GM19468 (cell line): ENCODE results near the gene RAP1GDS1.
"Not testable (repeated sequence)": the region's sequence is repeated elsewhere in the genome, so short reads cannot be mapped to it uniquely, and the experiment has no call there.

Experiments used
- ATAC-seq: cut with Tn5 transposase; IDR thresholded peaks from one replicate; pipeline ENCODE4 v1.9.1; 2021; ENCODE audit warnings: mild to moderate bottlenecking, moderate library complexity, moderate number of reproducible peaks; ENCODE audit not compliant: unreplicated experiment; ENCODE audit errors: extremely low read depth

Gene RAP1GDS1

DNA sequence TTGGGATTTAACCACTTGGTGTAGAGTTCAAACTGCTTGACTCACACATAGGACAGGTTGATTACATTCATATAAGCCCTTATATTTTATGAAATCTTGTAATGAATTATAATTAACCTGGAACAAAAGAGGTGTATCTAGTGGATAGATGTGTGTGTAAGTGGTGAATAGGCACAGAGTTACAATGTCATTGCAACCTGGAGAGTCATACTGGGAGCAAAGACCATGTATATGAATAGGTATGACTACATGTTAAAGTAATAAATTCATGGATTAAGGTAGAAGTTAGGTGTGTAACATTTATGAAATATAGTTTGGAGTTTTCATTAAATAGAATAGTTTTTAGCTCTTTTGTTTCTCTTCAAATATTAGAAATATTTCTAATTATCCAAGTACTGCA is 26.1 kb downstream of the RAP1GDS1 start:
- ATAC-seq, result no peak

DNA sequence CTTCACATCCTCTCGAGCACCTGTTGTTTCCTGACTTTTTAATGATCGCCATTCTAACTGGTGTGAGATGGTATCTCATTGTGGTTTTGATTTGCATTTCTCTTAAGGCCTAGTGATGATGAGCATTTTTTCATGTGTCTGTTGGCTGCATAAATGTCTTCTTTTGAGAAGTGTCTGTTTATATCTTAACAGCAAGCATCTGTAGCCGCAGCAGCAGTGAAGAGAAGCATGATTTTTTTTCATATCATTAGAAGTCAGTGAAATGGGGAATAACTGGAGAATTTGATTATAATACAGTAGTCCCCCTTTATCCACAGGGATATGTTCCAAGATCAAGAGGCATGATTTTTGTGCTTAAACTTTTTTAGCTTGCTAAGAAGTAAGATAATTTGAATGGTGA is 27.5 kb downstream of the RAP1GDS1 start:
- ATAC-seq, result not testable (repeated sequence)

DNA sequence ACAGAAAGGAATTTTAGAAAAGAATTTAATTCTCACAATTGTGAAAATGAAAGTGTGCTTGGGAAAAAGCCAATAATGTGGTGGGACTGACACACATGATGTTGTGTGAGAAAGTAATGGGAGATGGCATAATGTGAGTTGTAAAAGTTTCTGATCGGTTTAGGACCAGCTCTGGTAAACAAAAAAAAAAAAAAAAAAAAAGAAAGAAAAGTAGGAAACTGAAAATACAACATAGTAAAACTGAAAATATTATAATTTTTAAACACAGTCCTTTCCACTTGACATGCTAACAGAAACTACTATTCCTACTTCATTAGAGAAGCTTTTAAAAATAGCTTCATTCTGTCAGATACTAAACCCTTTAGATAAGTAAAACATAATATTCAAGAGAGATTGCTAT is 28.2 kb downstream of the RAP1GDS1 start:
- ATAC-seq, result no peak

DNA sequence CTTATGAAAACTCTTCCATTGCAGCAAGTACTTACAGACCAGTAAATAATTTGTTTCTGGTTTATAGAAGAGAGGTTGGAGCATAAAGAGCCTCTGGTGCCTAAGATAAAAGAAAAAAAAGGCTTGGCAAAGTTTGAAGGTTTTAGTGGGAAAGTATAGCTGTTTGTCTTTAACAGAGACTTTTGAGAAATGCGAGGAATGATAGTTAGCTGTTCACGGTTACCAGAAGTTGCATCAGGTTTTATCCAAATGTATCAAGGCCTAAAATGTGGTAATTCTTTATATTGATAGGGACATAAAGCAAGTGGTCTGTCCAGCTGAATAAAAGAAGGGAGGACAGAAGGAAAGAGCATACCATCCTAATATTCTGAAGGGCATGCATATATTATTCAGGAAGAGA is 29.3 kb downstream of the RAP1GDS1 start:
- ATAC-seq, result no peak

DNA sequence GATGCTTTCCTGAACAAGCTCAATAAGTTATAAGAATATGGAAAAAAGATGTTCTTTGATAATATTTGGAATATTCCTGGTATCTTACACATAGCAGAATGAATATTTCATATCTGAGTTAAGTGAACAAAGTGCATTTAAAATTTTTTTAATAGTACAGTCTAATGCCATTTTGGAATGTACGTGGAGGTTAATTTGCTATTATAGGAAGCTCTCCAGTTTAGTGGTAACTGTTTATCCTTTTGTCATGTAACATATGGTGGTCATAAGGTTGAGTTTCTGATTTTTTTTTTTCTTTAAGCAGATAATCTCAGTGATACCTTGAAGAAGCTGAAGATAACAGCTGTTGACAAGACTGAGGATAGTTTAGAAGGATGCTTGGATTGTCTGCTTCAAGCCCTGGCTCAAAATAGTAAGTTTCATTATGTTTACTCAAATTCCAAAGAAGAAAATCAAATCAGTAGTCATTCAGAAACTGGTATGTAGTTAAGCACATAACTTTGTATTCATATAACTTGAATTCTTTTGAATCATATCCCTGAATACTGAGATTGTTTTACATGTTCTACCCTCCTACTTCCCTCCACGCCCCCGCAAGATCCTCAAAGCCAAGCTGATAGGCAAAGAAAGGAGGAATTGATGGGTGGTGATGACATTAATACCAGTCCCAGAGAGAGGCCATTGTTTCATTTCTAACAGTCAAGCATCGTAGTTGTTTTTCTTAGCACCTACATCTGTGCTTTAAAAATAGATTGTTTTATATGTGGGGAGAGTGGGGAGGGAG is 32.1 kb downstream of the RAP1GDS1 start:
- no peak for ATAC-seq

DNA sequence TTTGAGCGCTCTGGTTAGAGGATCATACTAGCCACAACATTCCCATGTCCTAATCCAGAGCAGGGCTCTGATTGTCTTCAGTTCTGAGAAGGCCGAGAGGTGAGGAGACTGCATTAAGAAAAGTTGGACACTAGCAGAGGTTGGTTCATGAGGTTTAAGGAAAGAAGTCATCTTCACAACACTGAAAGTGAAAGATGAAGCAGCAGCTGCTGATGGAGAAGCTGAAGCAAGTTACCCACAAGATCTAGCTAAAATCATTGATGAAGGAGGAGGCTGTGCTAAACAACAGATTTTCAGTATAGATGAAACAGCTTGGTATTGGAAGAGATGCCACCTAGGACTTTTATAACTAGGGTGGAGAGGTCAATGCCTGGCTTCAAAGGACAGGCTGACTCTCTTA is 36.8 kb downstream of the RAP1GDS1 start:
- no peak for ATAC-seq

DNA sequence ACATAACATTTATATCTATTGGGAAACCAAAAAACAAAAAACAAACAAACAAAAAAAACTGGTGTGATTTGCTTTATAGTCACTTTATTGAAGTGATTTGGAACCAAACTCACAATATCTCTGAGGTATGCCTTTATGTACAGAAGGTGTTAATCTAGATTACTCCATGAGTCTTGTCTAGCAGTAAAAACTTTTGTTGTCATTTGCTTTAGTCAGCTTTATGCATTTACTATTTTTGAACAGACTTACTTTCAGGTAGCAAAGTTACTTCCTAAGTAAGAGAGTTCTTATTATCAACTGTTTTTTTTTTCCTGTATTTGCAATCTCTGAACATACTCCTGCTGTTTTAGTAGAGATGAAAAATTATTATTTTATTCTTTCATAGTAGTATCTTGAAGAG is 39.5 kb downstream of the RAP1GDS1 start:
- no peak for ATAC-seq

DNA sequence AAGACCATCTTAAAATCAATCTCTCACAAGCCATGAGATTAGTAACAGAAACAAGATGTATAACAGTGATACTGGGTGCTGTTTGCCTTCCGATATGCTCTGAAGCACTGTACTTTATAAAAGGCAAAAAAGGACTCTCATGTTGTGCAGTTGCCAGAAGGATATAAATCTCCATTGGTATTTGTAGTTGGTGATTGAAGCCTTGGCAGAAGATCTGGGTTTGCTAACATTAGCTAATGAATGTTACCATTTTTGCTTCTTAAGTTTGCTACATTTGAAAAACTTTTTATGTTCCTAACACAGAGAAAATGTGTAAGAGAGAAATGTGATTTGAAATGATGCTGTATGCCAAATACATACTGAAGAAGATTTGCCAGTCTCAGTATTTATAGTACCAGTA is 44.4 kb downstream of the RAP1GDS1 start:
- ATAC-seq, result no peak

DNA sequence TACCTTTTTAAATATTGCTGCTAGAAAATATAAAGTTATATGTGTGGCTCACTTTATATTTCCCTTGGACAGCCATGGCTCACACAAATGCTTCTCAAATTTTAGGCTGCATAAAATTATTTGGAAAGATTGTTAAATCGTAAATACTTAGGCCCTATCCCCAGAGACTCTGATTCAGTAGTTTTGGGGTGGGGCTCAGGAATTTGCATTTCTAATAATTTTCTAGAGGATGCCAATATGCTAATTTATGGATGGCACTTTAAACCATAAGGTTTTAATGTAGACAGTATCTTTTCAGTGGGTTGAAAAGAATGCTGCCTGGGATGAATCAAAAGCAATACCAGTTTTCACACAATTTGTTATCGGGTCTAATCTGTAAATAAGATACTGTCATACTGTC is 49.7 kb downstream of the RAP1GDS1 start:
- ATAC-seq, result no peak

DNA sequence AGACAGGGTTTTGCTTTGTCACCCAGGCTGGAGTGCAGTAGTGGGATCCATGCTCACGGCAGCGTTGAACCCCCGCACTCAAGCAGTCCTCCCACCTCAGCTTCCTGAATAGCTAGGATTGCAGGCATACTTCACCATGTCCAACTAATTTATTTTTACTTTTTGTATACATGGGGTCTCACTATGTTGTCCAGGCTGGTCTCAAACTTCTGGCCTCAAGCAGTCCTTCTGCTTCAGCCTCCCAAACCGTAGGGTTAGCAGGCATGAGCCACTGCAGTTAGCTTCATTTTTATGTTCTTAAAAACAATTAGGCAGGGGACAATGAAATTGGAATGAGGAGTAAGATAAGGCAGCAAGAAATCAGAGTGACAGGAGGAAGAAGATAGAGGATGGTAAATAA is 50.5 kb downstream of the RAP1GDS1 start:
- ATAC-seq, result no peak

DNA sequence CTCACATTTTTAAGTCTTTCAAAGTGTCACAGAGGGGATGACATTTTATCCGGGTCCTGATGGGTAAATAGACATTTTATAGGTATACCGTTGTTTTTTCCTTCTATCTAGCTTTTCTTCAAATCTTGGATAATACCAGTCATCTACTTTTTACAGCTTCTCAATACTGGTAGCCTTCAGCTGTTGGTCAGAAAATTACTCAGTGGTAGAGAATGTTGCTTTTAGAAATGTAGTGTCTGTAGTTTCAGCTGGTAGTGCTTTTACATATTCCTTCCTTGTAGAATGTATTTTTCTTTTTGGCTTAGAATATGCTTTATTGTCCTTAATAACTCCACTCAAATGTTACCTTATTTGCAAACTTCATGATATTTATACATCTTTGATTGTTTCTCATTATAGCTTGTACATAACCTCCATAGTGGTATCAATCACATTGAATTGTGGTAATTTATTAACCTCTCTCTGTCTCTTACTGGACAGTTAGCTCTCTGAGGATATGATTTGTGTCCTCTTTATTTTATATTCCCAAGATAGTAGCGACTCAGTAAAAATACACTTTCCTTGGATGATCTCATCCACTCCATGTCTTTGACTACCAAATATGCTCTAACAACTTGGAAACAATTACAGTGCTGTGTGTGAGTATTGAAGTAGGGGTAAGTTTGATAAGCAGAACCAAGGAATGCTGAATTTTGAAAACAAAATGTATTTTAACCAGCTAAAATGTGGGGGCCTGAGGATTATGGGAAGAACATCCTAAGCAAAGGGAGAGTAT is 53.8 kb downstream of the RAP1GDS1 start:
- ATAC-seq, result no peak

DNA sequence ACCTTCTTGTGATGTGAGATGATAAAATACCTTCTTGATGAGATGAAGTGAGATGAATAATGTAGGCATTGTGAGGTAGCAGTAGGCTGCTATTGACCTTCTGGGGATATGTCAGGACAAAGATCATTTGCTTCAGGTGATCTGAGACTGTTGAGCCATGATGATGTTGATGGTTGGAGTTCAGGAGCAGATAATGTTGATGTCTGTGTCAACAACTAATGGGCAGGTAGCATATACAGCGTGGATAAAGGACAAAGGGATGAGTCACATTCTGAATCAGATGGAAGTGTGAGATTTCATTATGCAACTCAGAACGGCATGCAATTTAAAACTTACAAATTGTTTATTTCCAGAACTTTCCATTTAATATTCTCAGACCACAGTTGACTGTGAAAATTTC is 57.3 kb downstream of the RAP1GDS1 start:
- ATAC-seq, result no peak

DNA sequence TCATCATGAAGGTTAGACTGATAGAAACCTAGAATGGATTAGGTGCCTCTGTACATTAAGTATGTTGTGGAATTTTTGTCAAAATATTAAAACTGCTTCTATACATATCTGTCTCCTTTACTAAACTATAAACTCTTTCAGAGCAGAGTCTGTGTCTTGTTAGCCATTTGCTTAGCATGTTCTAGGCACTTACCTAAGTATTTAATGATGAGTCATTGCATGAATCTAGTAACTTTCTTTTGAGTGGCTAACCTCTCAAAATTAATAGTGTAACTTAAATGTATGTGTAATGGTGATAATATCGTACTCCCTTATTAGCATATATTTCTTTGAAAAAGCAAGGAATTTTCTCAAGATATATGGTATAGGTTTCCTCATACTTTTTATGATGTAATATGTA is 57.8 kb downstream of the RAP1GDS1 start:
- no peak for ATAC-seq

DNA sequence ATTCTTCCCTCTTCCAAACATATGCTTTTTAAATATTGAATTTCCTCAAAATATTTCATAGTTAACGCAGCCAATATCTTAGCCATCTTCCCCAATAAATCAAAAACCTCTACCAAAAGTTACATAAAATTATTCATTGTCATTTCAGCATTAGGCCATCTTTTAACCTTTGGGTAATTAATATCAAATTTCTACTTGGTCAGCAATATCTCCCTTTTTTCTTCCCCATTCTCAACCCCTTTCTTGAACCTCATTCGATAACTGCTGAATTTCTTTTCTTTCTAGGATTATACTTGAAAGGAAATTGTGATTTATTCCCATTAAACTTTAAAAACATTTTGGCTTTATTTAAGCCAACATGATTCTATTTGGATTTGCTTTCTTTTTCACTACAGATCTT is 65.0 kb downstream of the RAP1GDS1 start:
- ATAC-seq, result no peak

DNA sequence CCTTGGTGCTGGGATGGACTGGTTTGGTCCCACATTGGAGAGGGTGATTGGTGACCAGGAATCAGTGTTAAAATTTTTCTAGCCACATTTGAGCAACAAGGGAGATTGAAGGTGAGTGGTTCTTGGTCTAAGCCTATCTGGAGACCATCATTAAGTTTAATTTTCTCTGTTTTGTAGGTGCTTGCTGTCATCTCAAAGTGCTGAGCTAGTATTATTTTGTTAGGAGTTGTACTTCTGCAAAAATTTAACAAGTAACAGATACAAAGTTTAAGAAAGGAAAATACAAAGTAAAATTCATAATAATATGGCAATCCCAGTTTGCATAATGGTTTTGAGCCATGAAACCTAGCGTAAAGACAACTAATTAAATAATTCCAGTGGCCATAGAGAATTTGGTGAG is 66.5 kb downstream of the RAP1GDS1 start:
- ATAC-seq, result no peak

DNA sequence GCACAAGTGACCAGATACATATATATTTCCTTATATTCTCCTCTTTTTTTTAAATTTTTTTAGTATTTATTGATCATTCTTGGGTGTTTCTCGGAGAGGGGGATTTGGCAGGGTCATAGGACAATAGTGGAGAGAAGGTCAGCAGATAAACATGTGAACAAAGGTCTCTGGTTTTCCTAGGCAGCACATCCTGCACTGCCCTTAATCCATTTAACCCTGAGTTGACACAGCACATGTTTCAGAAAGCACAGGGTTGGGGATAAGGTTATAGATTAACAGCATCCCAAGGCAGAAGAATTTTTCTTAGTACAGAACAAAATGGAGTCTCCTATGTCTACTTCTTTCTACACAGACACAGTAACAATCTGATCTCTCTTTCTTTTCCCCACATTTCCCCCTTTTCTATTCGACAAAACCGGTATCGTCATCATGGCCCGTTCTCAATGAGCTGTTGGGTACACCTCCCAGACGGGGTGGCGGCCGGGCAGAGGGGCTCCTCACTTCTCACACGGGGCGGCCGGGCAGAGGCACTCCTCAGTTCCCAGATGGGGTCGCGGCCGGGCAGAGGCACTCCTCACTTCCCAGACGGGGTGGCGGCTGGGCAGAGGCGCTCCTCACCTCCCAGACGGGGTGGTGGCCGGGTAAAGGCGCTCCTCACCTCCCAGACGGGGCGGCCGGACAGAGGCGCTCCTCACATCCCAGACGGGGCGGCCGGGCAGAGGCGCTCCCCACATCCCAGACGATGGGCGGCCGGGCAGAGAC is 68.9 kb downstream of the RAP1GDS1 start:
- ATAC-seq, result not testable (repeated sequence)

DNA sequence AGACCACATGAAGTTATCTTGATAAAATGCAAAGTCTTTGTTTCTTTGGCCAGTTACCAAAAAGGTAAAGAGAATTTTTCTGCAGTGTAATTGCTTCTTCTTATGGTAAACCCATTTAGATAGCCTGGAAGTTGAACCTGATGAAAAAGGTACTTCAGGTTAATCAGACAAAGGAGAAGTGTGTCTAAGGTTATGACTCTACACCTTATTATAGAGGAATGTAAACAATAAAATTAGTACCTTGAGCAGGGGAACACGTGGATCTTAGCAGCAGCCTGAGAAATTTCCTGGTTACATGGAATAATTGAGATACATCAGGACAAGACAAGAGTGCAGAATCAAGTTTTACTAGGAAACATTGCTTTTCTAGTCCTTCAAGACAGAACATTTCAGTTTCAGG is 70.8 kb downstream of the RAP1GDS1 start:
- ATAC-seq, result no peak

DNA sequence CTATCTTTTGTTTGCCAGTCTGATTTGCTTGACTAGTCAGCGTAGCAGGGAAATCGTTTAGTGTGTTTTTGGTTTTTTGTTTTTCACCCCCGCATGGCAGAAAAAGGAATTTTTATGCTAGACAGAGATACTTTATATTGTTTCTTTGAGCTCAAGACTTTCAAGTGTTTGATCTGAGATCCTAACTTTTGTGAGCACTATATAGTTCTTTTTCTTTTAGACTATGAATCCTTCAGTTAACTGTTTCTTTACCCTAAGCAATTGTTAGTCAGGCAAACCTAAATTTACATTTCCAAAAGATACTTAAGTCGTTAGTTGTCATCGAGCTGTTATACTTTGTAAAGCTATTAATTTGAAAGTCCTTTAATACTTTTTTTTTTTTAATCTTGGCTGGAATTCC is 73.3 kb downstream of the RAP1GDS1 start:
- ATAC-seq, result no peak

DNA sequence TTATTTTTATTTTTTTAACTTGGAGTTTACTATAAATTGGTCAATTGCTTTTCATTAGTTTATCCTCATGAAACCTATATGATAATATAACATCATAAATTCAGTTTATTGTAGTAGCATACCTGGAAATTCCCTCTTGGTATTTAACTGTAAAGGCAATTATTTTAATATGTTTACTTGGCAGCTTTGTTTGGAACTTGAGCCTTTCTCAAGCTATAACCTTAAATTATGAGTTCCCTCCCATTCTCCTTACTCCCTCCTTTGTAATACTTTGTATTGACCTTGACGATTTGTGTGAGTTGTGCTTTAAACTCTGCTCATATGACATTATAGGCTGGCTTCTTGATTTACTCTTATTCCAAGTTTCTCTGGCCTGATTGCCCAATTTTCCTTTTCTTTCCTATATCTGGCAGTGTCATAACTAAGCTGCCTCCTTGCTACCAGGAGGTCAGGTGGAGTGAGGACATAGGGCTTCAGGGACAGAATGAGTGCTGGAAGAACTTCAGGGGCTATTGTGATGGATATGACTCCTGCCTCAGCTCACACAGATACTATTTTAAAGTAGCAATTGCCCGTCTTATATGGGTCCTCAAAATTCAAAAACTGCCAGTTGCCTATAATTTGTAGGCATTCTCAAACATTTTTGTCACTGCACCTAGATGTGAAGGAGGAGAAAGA is 77.7 kb downstream of the RAP1GDS1 start:
- ATAC-seq, result no peak

DNA sequence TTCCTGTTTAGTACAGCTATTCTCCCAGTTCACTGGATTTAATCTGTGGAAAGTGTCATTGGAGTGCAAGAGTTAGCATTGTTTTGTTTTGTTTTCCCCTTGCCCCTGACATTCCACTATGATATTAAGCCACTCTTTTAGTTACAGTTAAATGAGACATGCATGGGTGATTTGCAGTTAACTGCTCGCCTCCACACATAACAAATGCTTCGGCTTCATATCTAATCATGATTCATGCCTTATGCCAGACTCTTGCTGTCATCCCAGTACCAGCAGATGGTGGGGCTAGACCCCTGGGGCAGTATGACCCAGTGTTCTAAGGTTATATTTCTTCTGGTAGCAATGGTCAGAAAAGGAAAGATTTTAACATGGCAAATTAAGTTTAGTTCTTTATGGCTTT is 80.1 kb downstream of the RAP1GDS1 start:
- no peak for ATAC-seq

DNA sequence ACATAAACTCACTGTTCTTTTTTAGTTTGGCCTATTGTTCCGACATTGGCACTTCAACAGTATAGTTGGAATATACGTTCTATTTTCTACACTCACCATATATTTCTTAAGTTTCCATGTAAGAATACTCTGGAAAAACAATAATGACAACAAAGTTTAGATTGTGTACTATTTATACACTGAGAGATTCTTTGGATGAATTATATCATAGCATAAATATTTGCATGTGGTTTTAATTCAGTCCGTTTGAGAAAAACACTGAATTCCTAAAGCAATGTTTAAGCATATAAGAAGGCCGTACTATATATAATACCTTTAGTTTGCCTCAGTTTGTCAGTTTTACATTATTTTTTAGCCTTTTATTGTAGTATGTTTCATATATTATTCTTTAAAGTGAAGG is 82.4 kb downstream of the RAP1GDS1 start:
- no peak for ATAC-seq
